Muscle layer of colon (tissue), 2 donors: Measurements from ENCODE around the gene F12.
A peak's percentile ranks its signal among the peaks of the same experiment; 100 is the strongest.
"Not testable (repeated sequence)": the region's sequence is repeated elsewhere in the genome, so short reads cannot be mapped to it uniquely, and the experiment has no call there.

Experiments used
- H3K27ac ChIP-seq: one replicate; pipeline ENCODE4 v1.7.0; 2013; ENCODE audit warnings: low read depth, mild to moderate bottlenecking, low read length, moderate library complexity
- H3K27me3 ChIP-seq, 2 donors: one replicate each; pipeline ENCODE4 v1.7.0; 2013; ENCODE audit warnings: low read length in 2 of 2, mild to moderate bottlenecking in 2 of 2; ENCODE audit not compliant: insufficient read depth in 2 of 2, control insufficient read depth in 1 of 2
- H3K36me3 ChIP-seq: one replicate; pipeline ENCODE4 v1.7.0; 2013; ENCODE audit warnings: mild to moderate bottlenecking, low read length; ENCODE audit not compliant: insufficient read depth
- H3K4me1 ChIP-seq: one replicate; pipeline ENCODE4 v1.7.0; 2013; ENCODE audit warnings: mild to moderate bottlenecking, low read length; ENCODE audit not compliant: insufficient read depth
- H3K4me3 ChIP-seq, 2 donors: one replicate each; pipeline ENCODE4 v1.7.0; 2013; ENCODE audit warnings: low read length in 2 of 2, low read depth in 1 of 2, mild to moderate bottlenecking in 1 of 2, moderate library complexity in 1 of 2
- H3K9ac ChIP-seq: one replicate; pipeline ENCODE4 v1.7.0; 2013; ENCODE audit warnings: low read length
- H3K9me3 ChIP-seq: one replicate; pipeline ENCODE4 v1.7.0; 2013; ENCODE audit warnings: mild to moderate bottlenecking, low read length
- donor health status: abdominal sarcoma.
- donor health status: Adenocarcinoma of cecum.

The F12 gene

GRCh38 chr5:177417081-177417480, 7.7 kb upstream of the F12 start:
- H3K9ac ChIP-seq, H3K36me3 ChIP-seq, H3K27me3 ChIP-seq, H3K4me3 ChIP-seq, H3K27ac ChIP-seq, H3K9me3 ChIP-seq, H3K4me1 ChIP-seq: not testable (repeated sequence)

DNA sequence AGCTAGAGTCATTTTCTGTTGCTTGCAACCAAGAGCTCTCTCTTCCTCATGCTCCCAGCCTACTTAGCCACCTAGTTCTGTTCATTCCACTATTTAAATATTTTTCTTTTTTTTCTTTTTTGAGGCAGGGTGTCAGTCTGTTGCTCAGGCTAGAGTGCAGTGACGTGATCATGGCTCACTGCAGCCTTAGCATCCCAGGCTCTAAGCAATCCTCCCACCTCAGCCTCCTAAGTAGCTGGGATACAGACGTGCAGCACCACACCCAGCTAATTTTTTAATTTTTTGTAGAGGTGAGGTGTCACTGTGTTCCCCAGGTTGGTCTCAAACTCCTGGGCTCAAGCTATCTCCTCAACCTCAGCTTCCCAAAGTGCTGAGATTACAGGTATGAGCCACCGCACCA, 5.1 kb upstream of the F12 start:
- Histone ChIP-seq H3K4me1 (no peaks in the 10 kb centered on the region), H3K9ac (no peak overlapping the region), H3K9me3 (no peaks in the 10 kb centered on the region), H3K4me3 (no peak overlapping the region), H3K36me3 (no peaks in the 10 kb centered on the region), H3K27me3 (no peaks in the 10 kb centered on the region), H3K27ac (no peak overlapping the region)

DNA sequence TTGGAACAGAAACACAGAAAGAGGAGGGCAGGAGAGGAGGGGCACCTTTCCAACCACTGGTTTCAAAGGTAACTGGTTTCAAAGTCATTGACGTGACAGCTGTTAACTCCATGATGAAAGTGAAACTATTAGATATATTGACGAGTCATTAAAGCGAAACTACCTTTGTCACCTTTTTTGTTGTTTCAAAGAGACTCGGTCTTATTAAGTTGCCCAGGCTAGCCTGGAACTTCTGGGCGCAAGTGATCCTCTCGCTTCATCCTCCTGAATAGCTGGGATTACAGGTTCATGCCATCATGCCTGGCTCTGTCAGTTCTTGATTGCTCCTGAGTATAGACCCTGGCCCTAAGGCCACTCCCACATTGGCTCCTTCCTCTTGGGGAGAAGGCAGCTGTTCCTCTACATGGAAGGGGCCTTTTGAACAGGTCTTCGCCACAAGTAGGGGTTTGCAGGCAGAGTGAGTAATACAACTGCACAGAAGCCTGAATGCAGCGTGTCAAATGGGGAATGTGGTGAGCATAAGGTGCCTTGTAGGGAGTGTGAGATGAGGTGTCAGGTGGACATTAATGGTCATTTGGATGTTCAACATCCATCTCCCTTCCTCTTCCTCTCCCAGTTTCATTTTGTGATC, 3.4 kb upstream of the F12 start:
- Histone ChIP-seq H3K4me3 (no peak overlapping the region), H3K4me1 (no peaks in the 10 kb centered on the region), H3K27ac (no peak overlapping the region), H3K27me3 (no peaks in the 10 kb centered on the region), H3K9ac (no peak overlapping the region), H3K36me3 (no peaks in the 10 kb centered on the region), H3K9me3 (no peaks in the 10 kb centered on the region)

- H3K27me3 ChIP-seq = no peaks in the 10 kb centered on the region
- H3K9ac ChIP-seq = no peak overlapping the region
- H3K9me3 ChIP-seq = no peaks in the 10 kb centered on the region
- no peaks in the 10 kb centered on the region for H3K4me1 ChIP-seq
- H3K4me3 ChIP-seq = no peak overlapping the region
- H3K27ac ChIP-seq = no peak overlapping the region
- H3K36me3 ChIP-seq = no peaks in the 10 kb centered on the region
These were observed 1.2 kb upstream of the F12 start for GRCh38 chr5:177410575-177410974.

- H3K27me3 ChIP-seq = peaks cover 33 to 42% of the 10 kb centered on the region in 2 donors
- no peak overlapping the region for H3K27ac ChIP-seq
- H3K9ac ChIP-seq = no peak overlapping the region
These were observed 3.6 kb downstream of the F12 start for GRCh38 chr5:177405805-177406204.

GRCh38 chr5:177405312-177405711, 4.1 kb downstream of the F12 start:
- Histone ChIP-seq H3K36me3 (no peaks in the 10 kb centered on the region), H3K9ac (no peak overlapping the region), H3K4me1 (peaks cover 23% of the 10 kb centered on the region), H3K4me3 (no peak overlapping the region), H3K9me3 (no peaks in the 10 kb centered on the region), H3K27ac (no peak overlapping the region), H3K27me3 (peaks cover 38 to 47% of the 10 kb centered on the region in 2 donors)

More at GRCh38 chr5:177405805-177406204, 3.6 kb downstream of the F12 start:
- Histone ChIP-seq H3K9me3 (no peaks in the 10 kb centered on the region), H3K36me3 (no peaks in the 10 kb centered on the region), H3K4me3 (no peak overlapping the region), H3K4me1 (peaks cover 23% of the 10 kb centered on the region)

- Histone ChIP-seq H3K9ac (no peak overlapping the region), H3K4me3 (peak overlapping the region; percentile 41 to 49), H3K27me3 (peaks cover 43 to 53% of the 10 kb centered on the region in 2 donors), H3K27ac (no peak overlapping the region), H3K4me1 (peaks cover 23% of the 10 kb centered on the region), H3K9me3 (no peaks in the 10 kb centered on the region), H3K36me3 (no peaks in the 10 kb centered on the region)
These were observed 4.7 kb downstream of the F12 start for GRCh38 chr5:177404641-177405179.

GRCh38 chr5:177403792-177404640, 5.3 kb downstream of the F12 start:
- Histone ChIP-seq H3K9ac (no peak overlapping the region), H3K9me3 (no peaks in the 10 kb centered on the region), H3K4me1 (peaks cover 23% of the 10 kb centered on the region), H3K27me3 (peaks cover 49 to 60% of the 10 kb centered on the region in 2 donors), H3K36me3 (no peaks in the 10 kb centered on the region), H3K4me3 (peak overlapping the region; percentile 41 to 49), H3K27ac (no peak overlapping the region)

- Histone ChIP-seq H3K9me3 (no peaks in the 10 kb centered on the region), H3K9ac (no peak overlapping the region), H3K4me1 (peaks cover 23% of the 10 kb centered on the region), H3K27me3 (peaks cover 49 to 67% of the 10 kb centered on the region in 2 donors), H3K36me3 (no peaks in the 10 kb centered on the region), H3K4me3 (peak overlapping the region; percentile 7 to 9), H3K27ac (no peak overlapping the region)
These were observed 6.1 kb downstream of the F12 start for GRCh38 chr5:177403102-177403791.

DNA sequence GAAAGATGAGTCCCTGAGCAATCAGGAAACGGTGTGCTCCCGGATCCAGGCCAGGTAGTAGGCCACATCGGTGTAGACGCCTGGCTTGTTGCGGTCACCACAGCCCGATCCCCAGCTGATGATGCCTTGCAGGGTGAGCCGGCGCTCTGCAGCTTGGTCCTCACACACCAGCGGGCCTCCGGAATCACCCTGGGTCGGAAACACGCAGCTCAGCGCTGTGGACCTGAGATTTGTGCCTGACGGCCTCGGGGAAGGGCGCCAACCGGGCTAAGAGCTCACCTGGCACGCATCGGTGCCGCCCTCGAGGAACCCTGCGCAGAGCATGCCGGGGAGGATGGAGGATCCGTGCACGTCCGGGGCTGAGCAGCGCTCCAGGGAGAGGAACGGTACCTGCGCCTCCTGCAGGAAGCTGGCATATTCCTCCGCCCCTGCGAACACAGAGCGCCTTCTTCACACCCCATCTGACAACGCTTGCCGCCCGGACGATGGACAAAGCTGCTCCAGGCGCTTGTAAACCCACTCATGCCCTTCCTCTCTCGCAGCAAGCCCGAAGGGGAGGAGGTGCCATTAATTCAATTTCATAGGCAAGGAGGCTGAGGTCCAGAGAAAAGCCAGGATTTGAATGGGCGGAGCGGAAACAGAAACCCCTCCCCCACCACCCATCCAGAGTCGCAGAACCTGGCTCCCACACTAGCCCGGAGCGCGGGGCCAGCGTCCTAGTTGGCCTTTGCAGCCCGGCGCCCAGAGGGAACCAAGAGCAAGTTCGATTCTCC, 6.9 kb downstream of the F12 start:
- Histone ChIP-seq H3K9me3 (no peaks in the 10 kb centered on the region), H3K36me3 (no peaks in the 10 kb centered on the region), H3K27ac (no peak overlapping the region), H3K9ac (no peak overlapping the region), H3K4me1 (peaks cover 23% of the 10 kb centered on the region), H3K27me3 (peaks cover 49 to 75% of the 10 kb centered on the region in 2 donors), H3K4me3 (peak overlapping the region; percentile 7 to 9)
